HG03439 (cell line): ENCODE data around the gene RTKN2.
"Not testable (repeated sequence)": the region's sequence is repeated elsewhere in the genome, so short reads cannot be mapped to it uniquely, and the experiment has no call there.

ENCODE experiments used
- ATAC-seq: cut with Tn5 transposase; IDR thresholded peaks from one replicate; pipeline ENCODE4 v1.9.1; 2021; ENCODE audit warnings: mild to moderate bottlenecking, moderate library complexity; ENCODE audit not compliant: unreplicated experiment

The RTKN2 gene

GRCh38 chr10:62268399-62269114 lies at the start of gene RTKN2:
Gene RTKN2, minus strand, starts transcription at chr10:62268844. Its CDS starts 234 bp downstream, at chr10:62268610.
- peak; percentile 59 for ATAC-seq

- ATAC-seq, result no peak
Measured at GRCh38 chr10:62317257-62317656, 48.6 kb upstream of the RTKN2 start.

- ATAC-seq, result no peak
Measured at GRCh38 chr10:62309254-62309653, 40.6 kb upstream of the RTKN2 start.

GRCh38 chr10:62308101-62308500 lies 39.5 kb upstream of the RTKN2 start:
- ATAC-seq, result no peak

GRCh38 chr10:62307635-62308034 lies 39.0 kb upstream of the RTKN2 start:
- no peak for ATAC-seq

- ATAC-seq, result no peak
Measured at GRCh38 chr10:62306663-62307062, 38.0 kb upstream of the RTKN2 start.

GRCh38 chr10:62305813-62306212 lies 37.2 kb upstream of the RTKN2 start:
- ATAC-seq, result no peak

- ATAC-seq, result no peak
Measured at GRCh38 chr10:62303922-62304321, 35.3 kb upstream of the RTKN2 start.

- ATAC-seq, result no peak
Measured at GRCh38 chr10:62302760-62303159, 34.1 kb upstream of the RTKN2 start.

GRCh38 chr10:62297857-62298256 lies 29.2 kb upstream of the RTKN2 start:
- ATAC-seq, result no peak

- no peak for ATAC-seq
Measured at GRCh38 chr10:62284221-62284620, 15.6 kb upstream of the RTKN2 start.

GRCh38 chr10:62281348-62281747 lies 12.7 kb upstream of the RTKN2 start:
- not testable (repeated sequence) for ATAC-seq

GRCh38 chr10:62280392-62280791 lies 11.7 kb upstream of the RTKN2 start:
- not testable (repeated sequence) for ATAC-seq

- ATAC-seq, result no peak
Measured at GRCh38 chr10:62278441-62278910, 9.8 kb upstream of the RTKN2 start.

- ATAC-seq, result no peak
Measured at GRCh38 chr10:62277971-62278370, 9.3 kb upstream of the RTKN2 start.

GRCh38 chr10:62270020-62270419 lies 1.4 kb upstream of the RTKN2 start:
- ATAC-seq, result no peak

- ATAC-seq, result no peak
Measured at GRCh38 chr10:62268027-62268398, 631 bp downstream of the RTKN2 start.

- no peak for ATAC-seq
Measured at GRCh38 chr10:62266611-62267010, 2.0 kb downstream of the RTKN2 start.

GRCh38 chr10:62266147-62266546 lies 2.5 kb downstream of the RTKN2 start:
- ATAC-seq, result no peak

GRCh38 chr10:62264702-62265436 lies 3.8 kb downstream of the RTKN2 start:
- peak; percentile 42 for ATAC-seq

GRCh38 chr10:62264126-62264525 lies 4.5 kb downstream of the RTKN2 start:
- ATAC-seq, result no peak

- no peak for ATAC-seq
Measured at GRCh38 chr10:62261666-62262065, 7.0 kb downstream of the RTKN2 start.
